ENCODE measurements around the gene COQ3. TPM values are rescaled to one million over a fixed set of nuclear protein-coding genes. Genes with fewer than 3 reads are reported as not detected.
A peak's percentile ranks its signal among the peaks of the same experiment; 100 is the strongest.

COQ3 gene
- total RNA-seq, 2 experiments from 2014 or later: 14.9 to 16.4 TPM

DNA sequence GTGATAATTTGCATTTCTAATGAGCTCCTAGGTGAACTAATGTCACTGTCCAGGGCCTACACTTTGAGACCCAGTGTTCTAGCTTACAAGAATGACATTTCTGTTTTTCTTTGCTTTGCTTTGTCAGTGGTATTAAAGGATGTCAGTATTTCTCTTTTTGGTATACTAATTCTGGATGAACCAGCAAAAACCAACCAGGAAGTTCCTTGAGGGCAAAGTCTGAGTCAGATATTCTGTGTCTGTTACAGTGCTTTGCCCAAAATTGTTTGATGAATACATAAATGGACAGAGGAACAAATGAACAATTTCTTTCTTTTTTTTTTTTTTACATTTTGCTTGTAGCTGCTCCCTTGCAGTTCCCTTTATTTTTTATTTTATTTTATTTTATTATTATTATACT, 15.4 kb downstream of the COQ3 start:
- POLR2A ChIA-PET: no interaction called here

DNA sequence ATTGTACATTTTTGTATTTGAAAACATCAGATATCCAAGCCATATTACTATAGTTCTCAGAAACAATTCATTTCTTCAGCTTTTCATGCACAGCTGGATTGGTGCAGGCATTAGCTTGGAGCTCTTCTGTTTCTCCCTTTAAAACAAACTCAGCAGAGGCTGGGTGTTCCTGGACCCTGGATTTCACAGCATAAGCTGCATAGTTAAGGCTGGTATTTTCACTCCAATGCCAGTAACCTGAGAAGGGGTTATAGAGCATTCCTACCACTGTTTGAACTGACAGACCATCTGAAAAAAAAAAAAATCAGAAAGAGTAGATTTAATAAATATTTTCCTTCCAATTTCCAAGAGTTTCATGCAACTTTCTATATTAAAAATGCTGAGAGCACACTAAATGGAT, 24.5 kb downstream of the COQ3 start:
- no peak for DNase-seq
- Mint-ChIP-seq H3K4me1 (ENCODE audit: low read depth) (no peaks in the 10 kb centered on the region), H3K36me3 (no peaks in the 10 kb centered on the region), H3K4me3 (no peak overlapping the region), H3K9me3 (no peaks in the 10 kb centered on the region), H3K27ac (no peak overlapping the region), H3K27me3 (no peaks in the 10 kb centered on the region)
- ChIA-PET CTCF (no interaction called here), POLR2A (no interaction called here)
- intact Hi-C loops (cut with micrococcal nuclease): no loop called here

More for the DNA sequence above, 15.4 kb downstream of the COQ3 start:
- no peaks in the 10 kb centered on the region for H3K27me3 Mint-ChIP-seq
- no peak overlapping the region for H3K27ac Mint-ChIP-seq
- intact Hi-C loops (cut with micrococcal nuclease): no loop called here
- no peaks in the 10 kb centered on the region for H3K36me3 Mint-ChIP-seq
- CTCF ChIA-PET: no interaction called here
- H3K4me1 Mint-ChIP-seq (ENCODE audit: low read depth): no peaks in the 10 kb centered on the region
- no peaks in the 10 kb centered on the region for H3K9me3 Mint-ChIP-seq
- no peak for DNase-seq
- no peak overlapping the region for H3K4me3 Mint-ChIP-seq

DNA sequence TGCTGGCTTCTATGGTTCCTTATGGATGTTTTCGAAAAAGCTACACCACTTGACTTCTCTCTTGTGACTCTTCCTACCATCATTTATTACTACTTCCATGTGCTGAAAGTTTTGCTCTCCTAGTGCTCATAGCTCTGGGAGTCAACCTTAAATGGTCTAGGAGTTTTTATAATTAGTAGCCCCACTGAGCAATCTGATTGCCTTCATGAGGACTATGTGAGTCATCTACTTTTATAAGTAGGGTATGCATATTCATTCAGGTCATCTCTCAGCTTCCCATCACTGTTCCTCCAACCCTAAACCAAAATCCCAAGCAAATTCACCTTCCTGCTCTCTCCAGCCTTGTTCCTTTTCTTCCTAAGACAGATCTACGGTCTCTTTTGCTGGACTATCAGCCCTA, 27.1 kb downstream of the COQ3 start:
- no peaks in the 10 kb centered on the region for H3K9me3 Mint-ChIP-seq
- ChIA-PET CTCF (interaction anchor here (1.1 kb wide), 1 partner anchor 37 kb away, joined by 4 read pairs; no protein-coding TSS in a partner anchor), POLR2A (no interaction called here)
- intact Hi-C loops (cut with micrococcal nuclease): no loop called here
- H3K27me3 Mint-ChIP-seq: peaks cover under 1% of the 10 kb centered on the region
- H3K36me3 Mint-ChIP-seq: no peaks in the 10 kb centered on the region
- H3K4me3 Mint-ChIP-seq: no peak overlapping the region
- no peak for DNase-seq
- no peak overlapping the region for H3K27ac Mint-ChIP-seq
- peaks cover 16% of the 10 kb centered on the region for H3K4me1 Mint-ChIP-seq (ENCODE audit: low read depth)

DNA sequence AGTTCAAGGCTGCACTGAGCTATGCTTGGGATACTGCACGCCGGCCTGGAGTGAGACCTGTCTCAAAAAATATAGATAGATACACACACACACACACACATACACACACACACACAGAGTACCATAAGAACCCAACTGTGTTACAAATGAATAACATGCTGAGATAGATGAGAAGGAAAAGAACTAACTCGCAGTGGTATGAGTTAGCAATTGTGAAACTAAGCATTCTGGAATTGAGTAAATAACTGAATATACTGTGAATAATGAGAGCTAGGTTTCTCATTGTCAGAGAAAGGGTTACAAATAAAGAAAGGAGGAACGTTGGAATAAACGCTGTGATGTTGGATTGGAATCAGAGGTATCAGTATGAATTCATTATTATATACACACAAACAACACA, 30.0 kb downstream of the COQ3 start:
- peak; percentile 11 for DNase-seq
- Mint-ChIP-seq H3K4me1 (ENCODE audit: low read depth) (peaks cover 16% of the 10 kb centered on the region), H3K27me3 (peaks cover 21% of the 10 kb centered on the region), H3K9me3 (no peaks in the 10 kb centered on the region), H3K27ac (no peak overlapping the region), H3K4me3 (no peak overlapping the region), H3K36me3 (no peaks in the 10 kb centered on the region)
- POLR2A ChIA-PET: no interaction called here
- intact Hi-C loops (cut with micrococcal nuclease): loop anchor here (1.0 to 5.0 kb wide), 6 partner anchors 15 to 174 kb away; partner anchors contain the start of genes FAXC and USP45
- CTCF ChIA-PET: interaction anchor here (0.8 to 1.7 kb wide), 3 partner anchors 32 to 62 kb away, joined by 3 to 5 read pairs (median 5); no protein-coding TSS in a partner anchor

- ChIA-PET POLR2A (no interaction called here), CTCF (no interaction called here)
- Mint-ChIP-seq H3K9me3 (no peaks in the 10 kb centered on the region), H3K4me1 (ENCODE audit: low read depth) (peaks cover 16% of the 10 kb centered on the region), H3K27me3 (peaks cover 21% of the 10 kb centered on the region), H3K36me3 (no peaks in the 10 kb centered on the region), H3K4me3 (no peak overlapping the region), H3K27ac (no peak overlapping the region)
- DNase-seq: no peak
- intact Hi-C loops (cut with micrococcal nuclease): loop anchor here (5.0 kb wide), 1 partner anchor 155 kb away; the partner anchor contains the start of gene USP45
Measured at GRCh38 chr6:99362678-99363268, 31.2 kb downstream of the COQ3 start.

GRCh38 chr6:99359800-99360199, 34.2 kb downstream of the COQ3 start:
- CTCF ChIA-PET: no interaction called here
- Mint-ChIP-seq H3K4me1 (ENCODE audit: low read depth) (peaks cover 16% of the 10 kb centered on the region), H3K27ac (no peak overlapping the region), H3K9me3 (no peaks in the 10 kb centered on the region), H3K36me3 (no peaks in the 10 kb centered on the region), H3K4me3 (no peak overlapping the region), H3K27me3 (peaks cover 34% of the 10 kb centered on the region)
- intact Hi-C loops (cut with micrococcal nuclease): loop anchor here (5.0 kb wide), 1 partner anchor 158 kb away; the partner anchor contains the start of gene USP45
- no peak for DNase-seq
- POLR2A ChIA-PET: no interaction called here

DNA sequence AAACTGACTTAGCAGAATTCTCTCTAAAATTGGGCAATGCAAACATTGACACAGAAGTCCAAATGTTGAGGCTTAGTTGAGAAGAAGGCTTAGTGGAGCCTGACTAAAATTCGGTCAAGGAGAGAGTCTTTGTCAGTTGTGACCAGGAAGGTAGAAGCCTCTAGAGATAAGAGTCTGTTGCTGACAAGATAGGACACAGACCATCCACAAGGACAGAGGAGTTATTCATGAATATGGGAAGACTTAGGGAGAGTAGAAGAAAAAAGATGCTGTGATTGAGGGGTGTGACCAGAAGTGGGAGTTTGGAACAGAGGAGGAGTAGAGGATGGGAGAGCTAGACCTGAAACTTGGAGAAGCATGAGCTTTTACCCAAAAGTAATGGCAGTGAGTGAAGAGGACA, 37.4 kb downstream of the COQ3 start:
- no peak for DNase-seq
- H3K27me3 Mint-ChIP-seq: peaks cover 47% of the 10 kb centered on the region

GRCh38 chr6:99354983-99355382, 39.0 kb downstream of the COQ3 start:
- H3K4me3 Mint-ChIP-seq: no peak overlapping the region
- POLR2A ChIA-PET: no interaction called here
- H3K27ac Mint-ChIP-seq: no peak overlapping the region
- intact Hi-C loops (cut with micrococcal nuclease): no loop called here
- peaks cover 47% of the 10 kb centered on the region for H3K27me3 Mint-ChIP-seq
- no peak for DNase-seq
- H3K9me3 Mint-ChIP-seq: no peaks in the 10 kb centered on the region
- H3K36me3 Mint-ChIP-seq: no peaks in the 10 kb centered on the region
- CTCF ChIA-PET: no interaction called here
- H3K4me1 Mint-ChIP-seq (ENCODE audit: low read depth): no peaks in the 10 kb centered on the region

More for the DNA sequence above, 37.4 kb downstream of the COQ3 start:
- no peaks in the 10 kb centered on the region for H3K9me3 Mint-ChIP-seq
- intact Hi-C loops (cut with micrococcal nuclease): no loop called here
- no peak overlapping the region for H3K4me3 Mint-ChIP-seq
- no peak overlapping the region for H3K27ac Mint-ChIP-seq
- POLR2A ChIA-PET: no interaction called here
- H3K36me3 Mint-ChIP-seq: no peaks in the 10 kb centered on the region
- CTCF ChIA-PET: no interaction called here
- no peaks in the 10 kb centered on the region for H3K4me1 Mint-ChIP-seq (ENCODE audit: low read depth)

DNA sequence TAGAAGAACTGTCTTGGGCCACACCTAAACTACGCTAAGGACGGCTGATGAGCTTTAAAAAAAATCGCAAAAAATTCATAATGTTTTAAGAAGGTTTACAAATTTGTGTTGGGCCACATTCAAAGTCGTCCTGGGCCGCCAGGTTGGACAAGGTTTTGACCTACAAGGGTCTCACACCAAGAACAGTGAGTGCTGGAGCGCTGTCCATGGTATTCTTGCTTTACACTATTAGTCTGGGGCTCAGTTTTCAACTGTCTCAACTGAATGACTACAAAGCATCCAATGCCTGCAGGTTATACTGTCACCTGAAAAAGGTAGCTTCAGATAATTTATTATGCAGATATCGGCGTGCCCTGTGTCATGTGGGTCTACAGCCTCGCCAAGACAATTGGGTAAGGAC, 40.9 kb downstream of the COQ3 start:
- ChIA-PET POLR2A (no interaction called here), CTCF (interaction anchor here (1.5 kb wide), 1 partner anchor 23 kb away, joined by 6 read pairs; no protein-coding TSS in a partner anchor)
- Mint-ChIP-seq H3K9me3 (no peaks in the 10 kb centered on the region), H3K4me3 (no peak overlapping the region), H3K27ac (no peak overlapping the region), H3K36me3 (no peaks in the 10 kb centered on the region), H3K27me3 (peaks cover 52% of the 10 kb centered on the region), H3K4me1 (ENCODE audit: low read depth) (no peaks in the 10 kb centered on the region)
- intact Hi-C loops (cut with micrococcal nuclease): no loop called here
- DNase-seq: no peak

GRCh38 chr6:99350573-99350972, 43.4 kb downstream of the COQ3 start:
- H3K4me3 Mint-ChIP-seq: no peak overlapping the region
- H3K27me3 Mint-ChIP-seq: peaks cover 58% of the 10 kb centered on the region
- H3K9me3 Mint-ChIP-seq: no peaks in the 10 kb centered on the region
- ChIA-PET POLR2A (no interaction called here), CTCF (interaction anchor here (2.1 kb wide), 1 partner anchor 20 kb away, joined by 9 read pairs; no protein-coding TSS in a partner anchor)
- intact Hi-C loops (cut with micrococcal nuclease): no loop called here
- H3K27ac Mint-ChIP-seq: no peak overlapping the region
- no peaks in the 10 kb centered on the region for H3K36me3 Mint-ChIP-seq
- H3K4me1 Mint-ChIP-seq (ENCODE audit: low read depth): no peaks in the 10 kb centered on the region
- DNase-seq: no peak

GRCh38 chr6:99349171-99350141, 44.5 kb downstream of the COQ3 start, which contains the start of gene FAXC:
FAXC (minus strand) TSS chr6:99349674; CDS start chr6:99349372, 302 bp downstream.
- Mint-ChIP-seq H3K4me3 (peak within 1 kb of the TSS; percentile 45), H3K27me3 (peaks cover 61% of the 10 kb centered on the region), H3K27ac (no peak within 1 kb of the TSS), H3K9me3 (no peaks in the 10 kb centered on the region), H3K36me3 (no peaks in the 10 kb centered on the region), H3K4me1 (ENCODE audit: low read depth) (no peaks in the 10 kb centered on the region)
- peak; percentile 15 for DNase-seq
- ChIA-PET POLR2A (no interaction called here), CTCF (interaction anchor here (2.1 kb wide), 1 partner anchor 19 kb away, joined by 9 read pairs; no protein-coding TSS in a partner anchor)
- intact Hi-C loops (cut with micrococcal nuclease): loop anchor here (2.0 kb wide), 1 partner anchor 15 kb away; no protein-coding TSS in a partner anchor

Data from activated CD4-positive, alpha-beta memory T cell treated with anti-CD3 and anti-CD28 coated beads for 36 hours (primary cell).